ENCODE measurements around the gene PUM2. TPM values are rescaled to one million over a fixed set of nuclear protein-coding genes. Genes with fewer than 3 reads are reported as not detected.

Gene PUM2
- total and polyA plus RNA-seq, 2 of the 13 experiments (the other 11 are each of a cell fraction or from before 2014, with no cell fraction given): 69.6 to 69.8 TPM

DNA sequence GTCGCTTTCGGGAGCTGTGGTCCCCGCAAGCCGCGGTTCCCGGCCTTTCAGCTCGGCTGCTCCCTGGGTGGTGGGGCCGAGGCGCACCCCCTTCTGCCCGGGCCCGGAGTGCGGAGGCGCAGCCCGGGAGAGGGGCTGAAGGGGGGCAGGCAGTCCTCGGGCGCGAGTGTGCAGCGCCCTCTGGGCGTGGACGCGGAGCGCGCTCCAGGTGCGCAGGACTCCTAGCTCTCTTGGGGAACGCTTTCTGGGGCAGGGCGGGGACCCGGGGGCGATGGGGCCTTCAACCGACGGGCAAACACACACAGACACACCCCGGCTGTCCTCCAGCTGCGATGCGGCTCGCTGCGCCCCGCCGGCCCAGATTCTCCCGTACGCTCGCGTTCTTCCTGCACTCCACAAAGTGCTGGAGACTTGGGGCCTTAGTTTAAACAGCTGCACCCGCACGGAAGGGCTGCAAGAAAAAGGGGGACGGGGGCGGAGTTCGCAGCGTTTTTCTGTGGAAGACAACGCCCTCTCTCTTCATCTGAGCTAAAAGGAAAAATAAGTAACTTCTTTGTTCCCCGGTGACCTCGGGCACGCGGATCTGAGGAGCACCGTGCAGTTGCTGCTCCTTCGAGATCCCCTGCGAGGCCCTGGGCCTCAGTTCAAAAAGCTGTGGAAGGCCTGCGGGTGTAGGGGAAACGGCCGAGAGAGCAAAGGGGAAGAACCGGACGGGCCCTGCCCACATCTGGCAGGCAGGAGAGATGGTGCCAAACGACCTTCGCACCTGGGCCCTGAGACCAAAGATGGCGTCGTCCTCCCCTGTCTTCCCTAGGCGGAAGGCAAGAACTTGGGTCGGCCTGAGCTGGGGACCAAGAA is 125.1 kb downstream of the PUM2 start (continued):
- TF ChIP-seq, protein P1, sequence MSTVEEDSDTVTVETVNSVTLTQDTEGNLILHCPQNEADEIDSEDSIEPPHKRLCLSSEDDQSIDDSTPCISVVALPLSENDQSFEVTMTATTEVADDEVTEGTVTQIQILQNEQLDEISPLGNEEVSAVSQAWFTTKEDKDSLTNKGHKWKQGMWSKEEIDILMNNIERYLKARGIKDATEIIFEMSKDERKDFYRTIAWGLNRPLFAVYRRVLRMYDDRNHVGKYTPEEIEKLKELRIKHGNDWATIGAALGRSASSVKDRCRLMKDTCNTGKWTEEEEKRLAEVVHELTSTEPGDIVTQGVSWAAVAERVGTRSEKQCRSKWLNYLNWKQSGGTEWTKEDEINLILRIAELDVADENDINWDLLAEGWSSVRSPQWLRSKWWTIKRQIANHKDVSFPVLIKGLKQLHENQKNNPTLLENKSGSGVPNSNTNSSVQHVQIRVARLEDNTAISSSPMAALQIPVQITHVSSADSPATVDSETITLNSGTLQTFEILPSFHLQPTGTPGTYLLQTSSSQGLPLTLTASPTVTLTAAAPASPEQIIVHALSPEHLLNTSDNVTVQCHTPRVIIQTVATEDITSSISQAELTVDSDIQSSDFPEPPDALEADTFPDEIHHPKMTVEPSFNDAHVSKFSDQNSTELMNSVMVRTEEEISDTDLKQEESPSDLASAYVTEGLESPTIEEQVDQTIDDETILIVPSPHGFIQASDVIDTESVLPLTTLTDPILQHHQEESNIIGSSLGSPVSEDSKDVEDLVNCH (CRISPR knock-in tag; IDR thresholded peaks at IDR 0.05): no peak
- TF ChIP-seq KMT2B (CRISPR knock-in tag; IDR thresholded peaks at IDR 0.05): no peak
- TF ChIP-seq ZNF841 (CRISPR knock-in tag; IDR thresholded peaks at IDR 0.05; ENCODE audit: borderline replicate concordance): no peak
- TF ChIP-seq RBM39 (IDR thresholded peaks at IDR 0.05; ENCODE audit: low read depth, low read length, poor library complexity, severe bottlenecking): peak; percentile 37
- no peak; the same call in 1 of the 2 replicates for TF ChIP-seq ZNF274 (CRISPR knock-in tag; IDR thresholded peaks at IDR 0.05)
- no peak for TF ChIP-seq ZNF496 (CRISPR knock-in tag; IDR thresholded peaks at IDR 0.05; ENCODE audit: insufficient replicate concordance)
- TF ChIP-seq PHF21A (CRISPR knock-in tag; IDR thresholded peaks at IDR 0.05): peak; percentile 84
- no peak for TF ChIP-seq SATB2 (CRISPR knock-in tag; IDR thresholded peaks at IDR 0.05)
- TF ChIP-seq ZNF234 (CRISPR knock-in tag; conservative IDR thresholded peaks at IDR 0.05): no peak; the same call in 1 of the 2 replicates
- TF ChIP-seq SNRNP70 (IDR thresholded peaks at IDR 0.05; ENCODE audit: low read depth, low read length): no peak
- no peak for TF ChIP-seq SCMH1 (CRISPR knock-in tag; IDR thresholded peaks at IDR 0.05; ENCODE audit: borderline replicate concordance)
- TF ChIP-seq ZNF563 (CRISPR knock-in tag; IDR thresholded peaks at IDR 0.05): no peak
- peak; percentile 73; the same call in 1 of the 2 replicates for TF ChIP-seq ZNF33B (CRISPR knock-in tag; IDR thresholded peaks at IDR 0.05)
- TF ChIP-seq, protein P2, sequence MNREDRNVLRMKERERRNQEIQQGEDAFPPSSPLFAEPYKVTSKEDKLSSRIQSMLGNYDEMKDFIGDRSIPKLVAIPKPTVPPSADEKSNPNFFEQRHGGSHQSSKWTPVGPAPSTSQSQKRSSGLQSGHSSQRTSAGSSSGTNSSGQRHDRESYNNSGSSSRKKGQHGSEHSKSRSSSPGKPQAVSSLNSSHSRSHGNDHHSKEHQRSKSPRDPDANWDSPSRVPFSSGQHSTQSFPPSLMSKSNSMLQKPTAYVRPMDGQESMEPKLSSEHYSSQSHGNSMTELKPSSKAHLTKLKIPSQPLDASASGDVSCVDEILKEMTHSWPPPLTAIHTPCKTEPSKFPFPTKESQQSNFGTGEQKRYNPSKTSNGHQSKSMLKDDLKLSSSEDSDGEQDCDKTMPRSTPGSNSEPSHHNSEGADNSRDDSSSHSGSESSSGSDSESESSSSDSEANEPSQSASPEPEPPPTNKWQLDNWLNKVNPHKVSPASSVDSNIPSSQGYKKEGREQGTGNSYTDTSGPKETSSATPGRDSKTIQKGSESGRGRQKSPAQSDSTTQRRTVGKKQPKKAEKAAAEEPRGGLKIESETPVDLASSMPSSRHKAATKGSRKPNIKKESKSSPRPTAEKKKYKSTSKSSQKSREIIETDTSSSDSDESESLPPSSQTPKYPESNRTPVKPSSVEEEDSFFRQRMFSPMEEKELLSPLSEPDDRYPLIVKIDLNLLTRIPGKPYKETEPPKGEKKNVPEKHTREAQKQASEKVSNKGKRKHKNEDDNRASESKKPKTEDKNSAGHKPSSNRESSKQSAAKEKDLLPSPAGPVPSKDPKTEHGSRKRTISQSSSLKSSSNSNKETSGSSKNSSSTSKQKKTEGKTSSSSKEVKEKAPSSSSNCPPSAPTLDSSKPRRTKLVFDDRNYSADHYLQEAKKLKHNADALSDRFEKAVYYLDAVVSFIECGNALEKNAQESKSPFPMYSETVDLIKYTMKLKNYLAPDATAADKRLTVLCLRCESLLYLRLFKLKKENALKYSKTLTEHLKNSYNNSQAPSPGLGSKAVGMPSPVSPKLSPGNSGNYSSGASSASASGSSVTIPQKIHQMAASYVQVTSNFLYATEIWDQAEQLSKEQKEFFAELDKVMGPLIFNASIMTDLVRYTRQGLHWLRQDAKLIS (CRISPR knock-in tag; IDR thresholded peaks at IDR 0.05): no peak
- 0 out of 2 replicates have a peak, but pooled peaks have one; percentile 41 for TF ChIP-seq ZBTB34 (CRISPR knock-in tag; IDR thresholded peaks at IDR 0.05)
- no peak for TF ChIP-seq SP2 (CRISPR knock-in tag; IDR thresholded peaks at IDR 0.05)
- TF ChIP-seq ATM (IDR thresholded peaks at IDR 0.05; ENCODE audit: borderline replicate concordance): no peak
- no peak for TF ChIP-seq ZNF510 (CRISPR knock-in tag; IDR thresholded peaks at IDR 0.05; ENCODE audit: low read depth)
- no peak for TF ChIP-seq ZNF773 (CRISPR knock-in tag; IDR thresholded peaks at IDR 0.05; ENCODE audit: borderline replicate concordance)
- TF ChIP-seq ZSCAN25 (CRISPR knock-in tag; IDR thresholded peaks at IDR 0.05): 0 out of 2 replicates have a peak, but pooled peaks have one; percentile 32
- peak; percentile 91 for TF ChIP-seq MTF2 (CRISPR knock-in tag; IDR thresholded peaks at IDR 0.05; ENCODE audit: borderline replicate concordance)
